Neural progenitor cell (in vitro differentiated cells): Measurements from ENCODE around the gene NFKB1. TPM values are rescaled to one million over a fixed set of nuclear protein-coding genes. Genes with fewer than 3 reads are reported as not detected.

Experiments used
- DNase-seq: peaks from one replicate; pipeline ENCODE4 v3.0.0-alpha.2; 2016; ENCODE audit warnings: low spot score
- H2AFZ ChIP-seq: fragments of 200-600 bp; sonication (generic); replicated peaks from 2 replicates; pipeline ENCODE4 v1.6.1; 2016; ENCODE audit warnings: antibody characterized with exemption
- H3F3A ChIP-seq: fragments of 200-600 bp; sonication (generic); 2 replicates; pipeline ENCODE4 v1.6.1; 2016; ENCODE audit warnings: antibody characterized with exemption, low read depth
- H3K27ac ChIP-seq: fragments of 200-600 bp; sonication (generic); 2 replicates; pipeline ENCODE4 v1.5.1; 2016; ENCODE audit warnings: mild to moderate bottlenecking
- H3K27me3 ChIP-seq: fragments of 200-600 bp; sonication (generic); 2 replicates; pipeline ENCODE4 v1.6.1; 2016; ENCODE audit warnings: mild to moderate bottlenecking, moderate library complexity
- H3K36me3 ChIP-seq: fragments of 200-600 bp; sonication (generic); 2 replicates; pipeline ENCODE4 v1.5.1; 2016
- H3K4me1 ChIP-seq: fragments of 200-600 bp; sonication (generic); 2 replicates; pipeline ENCODE4 v1.6.1; 2016; ENCODE audit warnings: mixed run types
- H3K4me2 ChIP-seq: fragments of 200-600 bp; sonication (generic); 2 replicates; pipeline ENCODE4 v1.6.1; 2016
- H3K4me3 ChIP-seq: fragments of 200-600 bp; sonication (generic); 2 replicates; pipeline ENCODE4 v1.5.1; 2016
- H3K79me2 ChIP-seq: fragments of 200-600 bp; sonication (generic); 2 replicates; pipeline ENCODE4 v1.6.1; 2016; ENCODE audit warnings: low read depth
- H3K9ac ChIP-seq: fragments of 200-600 bp; sonication (generic); 2 replicates; pipeline ENCODE4 v1.6.1; 2016
- H3K9me3 ChIP-seq: fragments of 200-600 bp; sonication (generic); 2 replicates; pipeline ENCODE4 v1.5.1; 2016; ENCODE audit warnings: low read depth
- H4K20me1 ChIP-seq: fragments of 200-600 bp; sonication (generic); 2 replicates; pipeline ENCODE4 v1.6.1; 2016; ENCODE audit warnings: low read depth
- H3K27ac Mint-ChIP-seq: 3 replicates; pipeline ENCODE4 v1.8.0; 2021; ENCODE audit warnings: mixed read lengths
- H3K27me3 Mint-ChIP-seq: 2 replicates; pipeline ENCODE4 v1.8.0; 2022; ENCODE audit warnings: low read depth, mild to moderate bottlenecking, inconsistent platforms, moderate library complexity, mixed read lengths; ENCODE audit not compliant: insufficient read depth
- H3K36me3 Mint-ChIP-seq: 3 replicates; pipeline ENCODE4 v1.8.0; 2021; ENCODE audit warnings: mixed read lengths
- H3K4me1 Mint-ChIP-seq: 3 replicates; pipeline ENCODE4 v1.8.0; 2021; ENCODE audit warnings: mixed read lengths
- H3K4me3 Mint-ChIP-seq: 3 replicates; pipeline ENCODE4 v1.8.0; 2021; ENCODE audit warnings: mild to moderate bottlenecking, moderate library complexity, mixed read lengths
- H3K9me3 Mint-ChIP-seq: 3 replicates; pipeline ENCODE4 v1.8.0; 2020; ENCODE audit warnings: mixed read lengths
- CTCF ChIP-seq: fragments of 200-600 bp; sonication (generic); IDR thresholded peaks from 2 replicates; pipeline ENCODE4 v1.5.1; 2017; ENCODE audit warnings: antibody characterized with exemption, mild to moderate bottlenecking
- EZH2 ChIP-seq: fragments of 200-600 bp; sonication (generic); IDR thresholded peaks from 2 replicates; pipeline ENCODE4 v1.6.1; 2017; ENCODE audit warnings: antibody characterized with exemption, mild to moderate bottlenecking, moderate library complexity
- EZH2phosphoT487 ChIP-seq: fragments of 200-600 bp; sonication (generic); IDR thresholded peaks from 2 replicates; pipeline ENCODE4 v1.6.1; 2017; ENCODE audit warnings: antibody characterized with exemption
- total RNA-seq: library from RNA; depleted of rRNA; stranded (reverse); fragments of >200 nt; gene quantifications from 2 replicates; pipeline ENCODE4 v1.2.3, GENCODE V29; 2015; ENCODE audit warnings: low replicate concordance

NFKB1 gene
- total RNA-seq, 1 donor from 2014 or later = 14.1 TPM

GRCh38 chr4:102574317-102574716 lies 73.2 kb downstream of the NFKB1 start:
- Histone ChIP-seq H3K27ac (no peak overlapping the region), H3K27me3 (no peaks in the 10 kb centered on the region), H3F3A (no peaks in the 10 kb centered on the region), H3K4me2 (no peak overlapping the region), H3K9ac (no peak overlapping the region), H2AFZ (no peak overlapping the region), H3K36me3 (no peaks in the 10 kb centered on the region), H3K4me3 (no peak overlapping the region), H3K9me3 (no peaks in the 10 kb centered on the region), H3K79me2 (no peaks in the 10 kb centered on the region), H4K20me1 (no peaks in the 10 kb centered on the region), H3K4me1 (peaks cover 3% of the 10 kb centered on the region)
- TF ChIP-seq EZH2 (no peak), EZH2phosphoT487 (no peak), CTCF (no peak)
- peaks cover 10% of the 10 kb centered on the region for H3K36me3 Mint-ChIP-seq
- peaks cover 3% of the 10 kb centered on the region for H3K9me3 Mint-ChIP-seq
- no peak for DNase-seq
- H3K4me1 Mint-ChIP-seq = peaks cover 15% of the 10 kb centered on the region
- no peak overlapping the region for H3K27ac Mint-ChIP-seq
- no peaks in the 10 kb centered on the region for H3K27me3 Mint-ChIP-seq
- no peak overlapping the region for H3K4me3 Mint-ChIP-seq

GRCh38 chr4:102575369-102576129 lies 74.4 kb downstream of the NFKB1 start:
- TF ChIP-seq CTCF (no peak), EZH2 (no peak), EZH2phosphoT487 (no peak)
- peaks cover under 1% of the 10 kb centered on the region for H3K9me3 Mint-ChIP-seq
- peaks cover 8% of the 10 kb centered on the region for H3K36me3 Mint-ChIP-seq

GRCh38 chr4:102578270-102578669 lies 77.1 kb downstream of the NFKB1 start:
- H3K4me3 Mint-ChIP-seq = no peak overlapping the region
- H2AFZ ChIP-seq = no peak overlapping the region
- peaks cover 7% of the 10 kb centered on the region for H3K36me3 Mint-ChIP-seq
- H3K27me3 Mint-ChIP-seq = no peaks in the 10 kb centered on the region
- DNase-seq = no peak
- no peak overlapping the region for H3K27ac ChIP-seq
- H3K4me2 ChIP-seq = peak overlapping the region; percentile 12
- H3K79me2 ChIP-seq = no peaks in the 10 kb centered on the region
- H3K27ac Mint-ChIP-seq = no peak overlapping the region
- H3K36me3 ChIP-seq = no peaks in the 10 kb centered on the region
- no peak overlapping the region for H3K4me3 ChIP-seq
- no peak for TF ChIP-seq EZH2phosphoT487
- no peak for TF ChIP-seq CTCF
- no peaks in the 10 kb centered on the region for H3K27me3 ChIP-seq
- H3K9ac ChIP-seq = no peak overlapping the region
- H3K4me1 ChIP-seq = peaks cover 12% of the 10 kb centered on the region
- no peaks in the 10 kb centered on the region for H3K9me3 ChIP-seq
- no peaks in the 10 kb centered on the region for H3F3A ChIP-seq
- no peaks in the 10 kb centered on the region for H3K9me3 Mint-ChIP-seq
- peaks cover 15% of the 10 kb centered on the region for H3K4me1 Mint-ChIP-seq
- H4K20me1 ChIP-seq = no peaks in the 10 kb centered on the region

More at GRCh38 chr4:102575369-102576129, 74.4 kb downstream of the NFKB1 start:
- no peak overlapping the region for H3K4me3 Mint-ChIP-seq
- no peak for DNase-seq
- peaks cover 11% of the 10 kb centered on the region for H3K4me1 ChIP-seq
- no peaks in the 10 kb centered on the region for H3K79me2 ChIP-seq
- no peaks in the 10 kb centered on the region for H3F3A ChIP-seq
- H3K27ac ChIP-seq = no peak overlapping the region
- no peaks in the 10 kb centered on the region for H3K27me3 Mint-ChIP-seq
- peaks cover 15% of the 10 kb centered on the region for H3K4me1 Mint-ChIP-seq
- no peaks in the 10 kb centered on the region for H3K27me3 ChIP-seq
- no peak overlapping the region for H3K27ac Mint-ChIP-seq
- H3K4me3 ChIP-seq = no peak overlapping the region
- no peaks in the 10 kb centered on the region for H3K9me3 ChIP-seq
- no peak overlapping the region for H2AFZ ChIP-seq
- H3K9ac ChIP-seq = no peak overlapping the region
- H3K36me3 ChIP-seq = no peaks in the 10 kb centered on the region
- no peaks in the 10 kb centered on the region for H4K20me1 ChIP-seq
- no peak overlapping the region for H3K4me2 ChIP-seq
